Myometrial cell (primary cell): ENCODE results near the gene ANXA3. TPM values are rescaled to one million over a fixed set of nuclear protein-coding genes. Genes with fewer than 3 reads are reported as not detected.

ENCODE experiments used
- total RNA-seq: library from RNA; depleted of rRNA; stranded (reverse); fragments of >200 nt; gene quantifications from 2 replicates; pipeline ENCODE4 v1.2.3, GENCODE V29; 2015

Gene ANXA3, protein sequence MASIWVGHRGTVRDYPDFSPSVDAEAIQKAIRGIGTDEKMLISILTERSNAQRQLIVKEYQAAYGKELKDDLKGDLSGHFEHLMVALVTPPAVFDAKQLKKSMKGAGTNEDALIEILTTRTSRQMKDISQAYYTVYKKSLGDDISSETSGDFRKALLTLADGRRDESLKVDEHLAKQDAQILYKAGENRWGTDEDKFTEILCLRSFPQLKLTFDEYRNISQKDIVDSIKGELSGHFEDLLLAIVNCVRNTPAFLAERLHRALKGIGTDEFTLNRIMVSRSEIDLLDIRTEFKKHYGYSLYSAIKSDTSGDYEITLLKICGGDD
- 20.8 and 26.4 TPM in 2 replicates for total RNA-seq

DNA sequence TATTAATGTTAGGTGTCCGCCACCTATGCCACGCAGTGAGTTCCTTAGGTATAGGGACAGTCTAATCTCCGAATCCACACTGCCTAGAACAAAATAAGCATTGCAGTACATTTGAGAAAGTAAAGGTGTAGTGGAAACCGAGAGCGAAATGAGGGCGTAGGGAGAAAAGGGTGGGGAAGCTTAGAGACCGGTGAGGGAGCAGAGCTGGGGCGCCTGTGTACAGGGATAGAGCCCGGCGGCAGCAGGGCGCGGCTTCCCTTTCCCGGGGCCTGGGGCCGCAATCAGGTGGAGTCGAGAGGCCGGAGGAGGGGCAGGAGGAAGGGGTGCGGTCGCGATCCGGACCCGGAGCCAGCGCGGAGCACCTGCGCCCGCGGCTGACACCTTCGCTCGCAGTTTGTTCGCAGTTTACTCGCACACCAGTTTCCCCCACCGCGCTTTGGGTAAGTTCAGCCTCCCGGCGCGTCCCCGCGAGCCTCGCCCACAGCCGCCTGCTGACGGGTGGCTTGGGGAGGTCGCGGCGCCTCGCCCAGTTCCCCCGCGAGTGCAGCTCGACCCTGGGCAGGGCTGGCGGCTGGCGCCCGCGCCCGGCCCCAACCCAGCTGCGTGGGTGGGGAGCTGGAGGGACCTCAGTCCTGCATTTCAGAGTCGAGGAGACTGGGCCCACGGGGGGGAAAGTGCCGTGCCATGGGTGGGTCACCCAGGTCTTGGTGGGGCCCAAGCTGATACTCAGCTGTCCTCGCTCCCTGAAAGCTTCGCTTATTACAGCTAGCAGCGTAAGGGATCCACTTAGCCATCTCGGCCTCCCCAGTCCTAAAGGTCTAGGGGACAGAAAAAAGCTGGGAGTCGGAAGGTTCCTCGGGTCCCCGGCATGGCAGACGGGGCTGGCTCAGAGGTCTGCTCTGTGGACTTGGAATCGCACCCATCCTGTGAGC is at the start of gene ANXA3:
ANXA3 (plus strand) TSS at position 351 of the 932 bp plus-strand sequence. CDS start 2,704 bp downstream, outside the sequence.

Other genes starting within 250 kb of the ANXA3 start
- gene BMP2K, start 224.6 kb downstream of the ANXA3 start, total RNA-seq = 17.5 and 17.9 TPM in 2 replicates